CD4-positive, alpha-beta T cell treated with Interleukin-6 at 100 ng/mL for 8 hours (primary cell): ENCODE data around the gene GABBR2.

Experiments used
- DNase-seq: peaks from one replicate; pipeline ENCODE4 v3.0.0-alpha.2; 2020; ENCODE audit warnings: mixed read lengths, low spot score

Gene GABBR2

GRCh38 chr9:98442114-98442513, 266.6 kb downstream of the GABBR2 start:
- no peak for DNase-seq

DNA sequence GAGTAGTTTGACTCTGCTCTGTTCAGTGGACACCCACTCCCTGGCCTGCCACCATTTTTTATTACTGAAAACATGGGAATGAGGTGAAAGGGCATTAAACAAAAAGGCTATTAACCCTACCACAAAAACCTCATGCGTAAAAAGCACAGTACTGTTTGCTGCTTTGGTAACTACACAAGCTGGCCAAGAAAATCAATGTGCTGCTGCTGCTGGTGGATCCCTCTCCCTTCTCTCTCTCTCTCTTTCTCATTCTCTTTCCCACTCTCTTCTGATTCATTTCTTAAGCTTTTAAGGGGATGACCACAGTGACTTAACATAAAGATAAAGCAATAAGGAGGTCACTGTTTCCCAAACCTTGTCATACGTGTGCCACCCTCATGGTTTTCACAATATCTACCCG, 270.1 kb downstream of the GABBR2 start:
- no peak for DNase-seq

- DNase-seq, result no peak
Measured at GRCh38 chr9:98437458-98438034, 271.2 kb downstream of the GABBR2 start.

- DNase-seq, result no peak
Measured at GRCh38 chr9:98432960-98433359, 275.8 kb downstream of the GABBR2 start.

- no peak for DNase-seq
Measured at GRCh38 chr9:98432134-98432533, 276.6 kb downstream of the GABBR2 start.

GRCh38 chr9:98430535-98431292, 278.0 kb downstream of the GABBR2 start:
- no peak for DNase-seq

DNA sequence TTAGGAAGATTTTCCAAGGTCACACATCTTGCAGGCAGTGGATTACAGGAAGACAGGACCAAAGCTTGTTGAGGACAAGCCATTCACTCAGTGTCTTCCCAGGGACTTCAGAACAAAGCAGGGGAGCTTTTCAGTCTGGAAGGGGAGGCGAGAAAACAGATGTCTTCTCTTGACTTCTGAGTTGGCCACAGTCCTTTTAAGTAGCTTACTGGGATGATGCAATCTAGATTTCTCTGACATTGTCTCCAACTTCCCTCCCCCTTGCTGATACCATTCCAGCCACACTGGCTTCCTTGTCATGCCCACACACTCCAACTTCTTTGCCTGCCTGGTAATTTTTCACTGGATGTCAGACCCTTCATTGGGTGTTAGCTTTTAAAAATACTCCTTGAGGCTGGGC, 279.1 kb downstream of the GABBR2 start:
- no peak for DNase-seq

DNA sequence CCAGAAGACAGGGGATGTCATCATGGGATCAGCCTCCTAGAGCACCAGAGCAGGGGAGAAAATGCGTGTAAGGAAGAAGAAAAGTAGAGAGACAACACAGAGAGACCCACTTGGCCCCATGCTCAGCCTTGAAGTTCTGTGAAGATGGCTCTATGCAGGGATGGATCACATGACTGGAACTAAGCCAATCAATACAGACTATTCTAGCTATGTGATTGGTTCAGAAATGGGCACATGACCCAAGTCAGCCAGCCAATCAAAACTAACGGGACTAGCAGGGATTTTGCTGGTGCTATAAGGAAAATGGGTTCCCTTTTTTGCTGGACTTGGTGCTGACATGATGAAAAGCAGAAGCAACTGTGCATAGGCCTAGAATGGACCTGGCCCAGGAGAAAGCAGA, 280.3 kb downstream of the GABBR2 start:
- no peak for DNase-seq

DNA sequence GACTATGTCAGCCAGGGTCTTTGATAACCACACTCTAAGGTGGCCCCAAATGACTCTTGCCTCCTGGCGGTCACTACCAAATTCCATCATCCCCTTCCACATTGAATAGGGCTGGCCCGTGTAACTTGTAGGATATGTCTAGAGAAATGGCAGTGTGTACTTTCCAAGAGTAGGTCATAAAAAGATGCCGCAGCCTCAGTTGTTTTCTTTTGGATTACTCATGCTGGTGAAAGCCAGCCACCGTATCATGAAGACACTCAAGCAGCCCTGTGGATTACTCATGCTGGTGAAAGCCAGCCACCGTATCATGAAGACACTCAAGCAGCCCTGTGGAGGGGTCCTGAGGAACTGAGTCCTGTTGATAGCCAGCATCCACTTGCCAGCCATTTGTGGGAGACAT, 281.2 kb downstream of the GABBR2 start:
- DNase-seq, result no peak

DNA sequence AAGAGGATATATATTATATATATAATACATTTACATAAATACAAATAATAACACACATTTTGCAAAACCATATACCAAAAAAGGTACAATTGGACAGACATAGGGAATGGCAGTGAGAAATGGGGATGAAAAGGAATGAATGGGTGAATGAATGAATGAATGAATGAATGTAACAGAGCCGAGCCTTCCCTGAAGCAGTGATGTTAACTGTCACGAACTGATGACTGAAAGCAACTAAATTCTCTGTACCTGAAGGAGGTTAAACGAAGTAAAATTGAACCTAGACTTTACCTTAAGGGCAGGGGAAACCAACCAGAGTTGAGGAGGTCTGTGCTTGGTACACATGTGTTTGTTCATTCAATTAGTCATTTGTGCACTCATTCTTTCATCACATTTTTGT, 283.7 kb downstream of the GABBR2 start:
- DNase-seq, result no peak

DNA sequence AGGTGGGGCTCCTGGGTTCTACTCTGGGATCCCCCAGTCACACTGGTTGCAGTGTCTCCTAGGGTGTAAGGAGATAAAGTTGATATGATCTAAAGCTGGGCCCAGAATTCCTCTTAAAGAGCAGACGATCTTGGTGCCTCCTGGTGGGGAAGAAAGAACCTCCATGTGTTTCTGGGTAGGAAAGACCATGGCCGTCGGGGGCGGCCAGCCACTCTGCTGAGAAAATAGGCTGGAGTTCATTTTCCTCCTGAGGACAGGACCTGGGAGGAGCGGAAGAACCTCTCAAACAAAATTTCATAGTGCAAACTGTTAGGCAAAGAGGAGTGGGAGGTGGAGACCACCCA, 289.5 kb downstream of the GABBR2 start:
- no peak for DNase-seq

DNA sequence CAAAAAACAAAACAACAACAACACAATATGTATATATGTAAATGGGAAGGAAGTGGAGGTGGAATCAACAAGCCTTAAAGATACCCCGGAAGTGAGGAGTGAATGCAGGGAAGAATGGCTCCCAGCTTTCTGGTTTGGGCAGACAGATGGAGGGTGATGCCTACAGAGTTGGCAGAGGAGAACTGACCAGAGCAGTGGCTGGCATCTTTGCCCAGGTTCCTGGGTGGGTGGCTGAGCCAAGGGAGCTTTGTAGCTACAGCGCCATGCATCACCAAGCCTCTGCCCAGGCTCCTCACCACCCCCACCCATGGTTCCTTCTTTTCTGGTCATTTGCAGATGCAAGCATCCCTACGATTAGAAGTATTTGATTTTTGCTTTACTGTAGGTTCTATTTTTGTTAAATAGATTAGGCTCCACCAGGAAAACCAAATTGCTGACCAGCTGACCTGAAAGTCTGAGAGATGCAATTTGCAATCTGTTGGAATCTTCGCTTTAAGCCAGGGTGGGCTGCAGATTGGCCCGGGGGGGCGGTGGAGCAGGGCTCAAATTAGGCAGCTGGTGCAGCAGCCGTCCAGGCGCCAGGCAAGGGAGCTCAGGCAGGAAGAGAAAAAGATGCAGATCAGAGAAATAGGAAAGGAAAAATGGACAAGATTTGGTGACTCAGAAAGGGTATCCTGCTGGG, 290.0 kb downstream of the GABBR2 start:
- no peak for DNase-seq

- no peak for DNase-seq
Measured at GRCh38 chr9:98416294-98417248, 292.2 kb downstream of the GABBR2 start.

DNA sequence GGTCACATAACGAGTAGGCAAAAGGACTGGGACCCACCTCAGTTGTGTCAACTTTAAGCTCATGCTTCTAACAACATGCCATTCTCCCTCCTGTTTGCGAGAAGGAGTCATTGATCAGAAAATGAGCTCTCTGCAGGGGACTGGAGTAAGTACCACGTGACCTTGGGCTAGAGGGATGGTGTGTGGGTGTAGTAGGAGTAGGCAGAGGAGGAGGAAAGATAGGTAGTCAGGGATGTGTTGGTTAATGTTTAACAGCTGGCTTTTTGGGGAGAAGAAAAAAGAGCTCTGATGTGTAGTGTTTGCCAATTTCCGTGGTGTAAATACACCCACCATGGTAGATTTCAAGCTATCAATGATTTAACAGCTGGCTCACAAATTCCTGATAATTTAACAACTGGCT, 293.0 kb downstream of the GABBR2 start:
- DNase-seq, result no peak

- no peak for DNase-seq
Measured at GRCh38 chr9:98413084-98413483, 295.7 kb downstream of the GABBR2 start.

- DNase-seq, result no peak
Measured at GRCh38 chr9:98412101-98412842, 296.5 kb downstream of the GABBR2 start.

GRCh38 chr9:98410185-98410697, 298.5 kb downstream of the GABBR2 start:
- DNase-seq, result no peak

DNA sequence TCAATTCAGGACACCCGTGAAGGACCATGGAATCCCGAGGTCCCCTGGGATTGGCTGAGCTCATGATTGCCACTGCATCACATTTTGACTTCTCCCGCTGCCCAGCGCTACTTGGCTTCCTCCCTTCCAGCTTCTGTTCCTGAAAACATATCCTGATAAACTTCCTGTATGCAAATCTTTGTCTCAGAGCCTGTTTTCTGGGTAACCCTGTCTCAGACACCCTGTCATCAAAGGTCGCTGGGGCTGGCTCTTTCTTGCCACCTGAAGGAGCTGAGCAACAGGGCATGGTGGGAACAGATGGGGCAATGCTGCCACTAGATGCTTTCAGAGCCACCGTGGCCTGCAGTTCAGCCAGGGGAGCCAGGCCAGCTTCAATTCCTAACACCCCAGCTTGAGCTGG, 299.0 kb downstream of the GABBR2 start:
- DNase-seq, result no peak

- DNase-seq, result no peak
Measured at GRCh38 chr9:98406469-98406868, 302.3 kb downstream of the GABBR2 start.

DNA sequence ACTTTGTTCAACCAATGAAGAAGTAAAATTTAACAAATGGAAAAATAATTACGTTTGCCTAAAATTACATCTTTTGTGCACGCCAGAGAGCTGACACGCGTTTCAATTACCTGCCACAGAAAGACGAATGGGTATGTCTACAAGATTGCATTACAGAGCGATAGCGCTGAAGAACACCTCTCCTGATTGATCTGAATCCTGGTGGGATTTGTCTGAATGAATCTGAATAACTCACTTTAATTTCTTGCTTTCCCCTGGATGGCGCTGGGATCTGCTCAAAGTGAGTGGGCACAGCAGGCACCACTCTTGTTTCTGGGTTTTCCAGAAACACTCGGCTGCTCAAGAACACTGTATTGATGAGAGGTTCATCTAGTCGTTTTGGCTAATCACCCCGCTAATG, 304.5 kb downstream of the GABBR2 start:
- no peak for DNase-seq

- no peak for DNase-seq
Measured at GRCh38 chr9:98403715-98404114, 305.0 kb downstream of the GABBR2 start.
